GM12878 (cell line): Measurements from ENCODE around the gene ACACA. TPM values are rescaled to one million over a fixed set of nuclear protein-coding genes. Genes with fewer than 3 reads are reported as not detected.

Experiments
- ATAC-seq: fragments of 200-7000 bp; cut with Tn5 transposase; 3 replicates; pipeline ENCODE4 v1.9.1; 2020; ENCODE audit warnings: mild to moderate bottlenecking, moderate library complexity
- BruUV-seq: library from RNA; stranded (reverse); fragments of 400-500 nt; replicated peaks from 2 replicates; lab custom pipeline; 2021; lab: Mats Ljungman, UMichigan
- CTCF ChIA-PET: fragments of 300-600 bp; sonication (Branson Sonifier 250); formaldehyde crosslinking; extraction: SDS; loops from one replicate; lab custom pipeline; 2021; ENCODE audit warnings: inconsistent platforms; lab: Yijun Ruan, JAX
- POLR2A ChIA-PET: fragments of 350-600 bp; formaldehyde crosslinking; extraction: SDS; loops from one replicate; lab custom pipeline; 2021; ENCODE audit warnings: inconsistent platforms; lab: Charles Lee
- RAD21 ChIA-PET: fragments of 300-600 bp; sonication (Branson Sonifier 250); formaldehyde crosslinking; loops from one replicate; lab custom pipeline; 2023; ENCODE audit warnings: antibody characterized with exemption; ENCODE audit not compliant: unreplicated experiment; lab: Charles Lee
- SMC1A ChIA-PET: fragments of 300-600 bp; sonication (Branson Sonifier 250); formaldehyde crosslinking; loops from one replicate; lab custom pipeline; 2023; ENCODE audit not compliant: unreplicated experiment, uncharacterized antibody; lab: Charles Lee
- DNase-seq: peaks from one replicate; pipeline ENCODE4 v3.0.0-alpha.2; 2011; ENCODE audit warnings: low read depth, low spot score
- FAIRE-seq: peaks from 3 replicates; lab custom pipeline; 2011; peaks lifted over from hg19 to GRCh38; lab: Jason Lieb, UNC
- H2AFZ ChIP-seq: 2 replicates; pipeline ENCODE4 v1.6.0; 2011; ENCODE audit warnings: low read depth, low read length, control low read depth; ENCODE audit not compliant: control insufficient read depth
- H3K27ac ChIP-seq: 2 replicates; pipeline ENCODE4 v1.5.1; 2011; ENCODE audit warnings: control low read depth; ENCODE audit not compliant: control insufficient read depth, insufficient read depth
- H3K27me3 ChIP-seq, 2 experiments: replicated peaks in 1 of 2; 2 replicates each; pipeline versions ENCODE4 v1.6.0 to v1.6.1; 2011; ENCODE audit warnings: low read length in 1 of 2; ENCODE audit not compliant: control insufficient read depth in 2 of 2, insufficient read depth in 2 of 2
- H3K36me3 ChIP-seq, 2 experiments: 2 replicates each; pipeline ENCODE4 v1.5.1; 2011; ENCODE audit warnings: low read length in 1 of 2; ENCODE audit not compliant: control insufficient read depth in 2 of 2, insufficient read depth in 2 of 2
- H3K4me1 ChIP-seq: 2 replicates; pipeline ENCODE4 v1.6.1; 2011; ENCODE audit warnings: mild to moderate bottlenecking, low read length, moderate library complexity, mixed read lengths; ENCODE audit not compliant: control insufficient read depth, insufficient read depth
- H3K4me2 ChIP-seq: 2 replicates; pipeline ENCODE4 v1.6.0; 2011; ENCODE audit warnings: control low read depth; ENCODE audit not compliant: control insufficient read depth, insufficient read depth
- H3K4me3 ChIP-seq: fragments of 200-600 bp; sonication (generic); 2 replicates; pipeline ENCODE4 v1.5.1; 2016
- H3K79me2 ChIP-seq: 2 replicates; pipeline ENCODE4 v1.6.0; 2011; ENCODE audit warnings: low read length; ENCODE audit not compliant: control insufficient read depth, insufficient read depth
- H3K9ac ChIP-seq: 2 replicates; pipeline ENCODE4 v1.8.0; 2011; ENCODE audit warnings: low read length, control low read depth, mixed read lengths; ENCODE audit not compliant: control insufficient read depth, insufficient read depth
- H3K9me3 ChIP-seq: replicated peaks from 3 replicates; pipeline ENCODE4 v1.5.1; 2011; ENCODE audit warnings: mild to moderate bottlenecking, low read length; ENCODE audit not compliant: control insufficient read depth, insufficient read depth
- H4K20me1 ChIP-seq: 2 replicates; pipeline ENCODE4 v1.6.0; 2011; ENCODE audit not compliant: control insufficient read depth, insufficient read depth
- BCL11A ChIP-seq: IDR thresholded peaks from 2 replicates; pipeline ENCODE4 v1.6.1; 2011; ENCODE audit warnings: low read depth, low read length
- CHD1 ChIP-seq: IDR thresholded peaks from 2 replicates; pipeline ENCODE4 v1.6.1; 2012; ENCODE audit warnings: low read depth, low read length, improper control_type of control experiment
- SUZ12 ChIP-seq: fragments of 200-600 bp; sonication (generic); IDR thresholded peaks from one replicate; pipeline ENCODE4 v1.6.1; 2018; ENCODE audit warnings: antibody characterized with exemption, mild to moderate bottlenecking; ENCODE audit not compliant: unreplicated experiment
- WGBS: methylation state at CpG from one replicate; pipeline ENCODE4 v1.1.6; 2016; ENCODE audit warnings: low lambda C conversion rate; ENCODE audit not compliant: insufficient replicate concordance, insufficient coverage; ENCODE audit errors: missing lambda C conversion rate; 5-methylcytosine and 5-hydroxymethylcytosine counted together
- in situ Hi-C: fragments of 300-500 bp; cut with MboI; formaldehyde crosslinking; loops from 9 replicates; pipeline ENCODE4 v1.14.3; 2018; ENCODE audit warnings: mixed read lengths
- intact Hi-C: fragments of 100-400 bp; cut with micrococcal nuclease; formaldehyde crosslinking; loops from one replicate; pipeline ENCODE4 v1.14.2; 2022; ENCODE audit not compliant: unreplicated experiment
- polyA plus RNA-seq, 11 experiments: library from polyadenylated mRNA; depleted of rRNA in 4 of 11; unstranded in 6 of 11; stranded (reverse) in 5 of 11; fragments of >200 nt; fragmentation: Nextera tagmentation in 4 of 11; fragmentation: Illumina TruSeq in 1 of 11; extraction: Ambion mirVana in 4 of 11; extraction: Trizol in 1 of 11; gene quantifications; 1 replicate in 1 of 11; 2 replicates in 10 of 11; pipeline versions ENCODE4 v1.2.1 to v1.2.3, GENCODE V29; 2011 to 2016; ENCODE audit warnings: inconsistent platforms in 2 of 11, missing spikeins in 2 of 11, low read depth in 1 of 11
- total RNA-seq, 4 experiments: library from RNA; depleted of rRNA in 3 of 4; stranded (reverse); fragments of >200 nt in 3 of 4; fragmentation: Illumina TruSeq in 1 of 4; extraction: Trizol in 1 of 4; gene quantifications; 2 replicates each; pipeline versions ENCODE4 v1.2.1 to v1.2.3, GENCODE V29; 2013 to 2021
- TF ChIP-seq, protein P1 (sequence below): IDR thresholded peaks from 2 replicates; pipeline ENCODE4 v1.6.1; 2011; ENCODE audit warnings: borderline replicate concordance, low read depth, mild to moderate bottlenecking, moderate library complexity, mixed read lengths, low read length; ENCODE audit not compliant: insufficient read depth; ENCODE audit errors: extremely low read length
- TF ChIP-seq, protein P2 (sequence below): fragments of 150-350 bp; IDR thresholded peaks from 2 replicates; pipeline ENCODE4 v1.6.1; 2014; ENCODE audit warnings: mild to moderate bottlenecking, low read depth, low read length
- TF ChIP-seq, protein P3 (sequence below): fragments of 450-650 bp; IDR thresholded peaks from 2 replicates; pipeline ENCODE4 v1.6.1; 2017; ENCODE audit warnings: mild to moderate bottlenecking

The ACACA gene
- total and polyA plus RNA-seq, 10 of the 15 experiments (the other 5 are each of a cell fraction or from before 2014, with no cell fraction given): 12.9 to 74.2 (median 32.0) TPM

- FAIRE-seq: no peak
- BruUV-seq: no TSS peak
- no peak for ATAC-seq
- Histone ChIP-seq H3K9ac (no peak overlapping the region), H3K36me3 (peaks cover 3 to 7% of the 10 kb centered on the region in 2 experiments), H3K4me3 (no peak overlapping the region), H3K79me2 (no peaks in the 10 kb centered on the region), H3K27ac (no peak overlapping the region), H3K4me2 (no peak overlapping the region), H2AFZ (no peak overlapping the region), H3K27me3 (no peaks in the 10 kb centered on the region), H3K4me1 (no peaks in the 10 kb centered on the region), H4K20me1 (no peaks in the 10 kb centered on the region), H3K9me3 (no peaks in the 10 kb centered on the region)
- in situ Hi-C loops: no loop called here
- intact Hi-C loops: no loop called here
- TF ChIP-seq, protein P1, sequence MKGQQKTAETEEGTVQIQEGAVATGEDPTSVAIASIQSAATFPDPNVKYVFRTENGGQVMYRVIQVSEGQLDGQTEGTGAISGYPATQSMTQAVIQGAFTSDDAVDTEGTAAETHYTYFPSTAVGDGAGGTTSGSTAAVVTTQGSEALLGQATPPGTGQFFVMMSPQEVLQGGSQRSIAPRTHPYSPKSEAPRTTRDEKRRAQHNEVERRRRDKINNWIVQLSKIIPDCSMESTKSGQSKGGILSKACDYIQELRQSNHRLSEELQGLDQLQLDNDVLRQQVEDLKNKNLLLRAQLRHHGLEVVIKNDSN: no peak
- TF ChIP-seq SUZ12 (no peak), BCL11A (no peak), CHD1 (no peak)
- TF ChIP-seq, protein P2, sequence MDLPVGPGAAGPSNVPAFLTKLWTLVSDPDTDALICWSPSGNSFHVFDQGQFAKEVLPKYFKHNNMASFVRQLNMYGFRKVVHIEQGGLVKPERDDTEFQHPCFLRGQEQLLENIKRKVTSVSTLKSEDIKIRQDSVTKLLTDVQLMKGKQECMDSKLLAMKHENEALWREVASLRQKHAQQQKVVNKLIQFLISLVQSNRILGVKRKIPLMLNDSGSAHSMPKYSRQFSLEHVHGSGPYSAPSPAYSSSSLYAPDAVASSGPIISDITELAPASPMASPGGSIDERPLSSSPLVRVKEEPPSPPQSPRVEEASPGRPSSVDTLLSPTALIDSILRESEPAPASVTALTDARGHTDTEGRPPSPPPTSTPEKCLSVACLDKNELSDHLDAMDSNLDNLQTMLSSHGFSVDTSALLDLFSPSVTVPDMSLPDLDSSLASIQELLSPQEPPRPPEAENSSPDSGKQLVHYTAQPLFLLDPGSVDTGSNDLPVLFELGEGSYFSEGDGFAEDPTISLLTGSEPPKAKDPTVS: no peak
- TF ChIP-seq, protein P3, sequence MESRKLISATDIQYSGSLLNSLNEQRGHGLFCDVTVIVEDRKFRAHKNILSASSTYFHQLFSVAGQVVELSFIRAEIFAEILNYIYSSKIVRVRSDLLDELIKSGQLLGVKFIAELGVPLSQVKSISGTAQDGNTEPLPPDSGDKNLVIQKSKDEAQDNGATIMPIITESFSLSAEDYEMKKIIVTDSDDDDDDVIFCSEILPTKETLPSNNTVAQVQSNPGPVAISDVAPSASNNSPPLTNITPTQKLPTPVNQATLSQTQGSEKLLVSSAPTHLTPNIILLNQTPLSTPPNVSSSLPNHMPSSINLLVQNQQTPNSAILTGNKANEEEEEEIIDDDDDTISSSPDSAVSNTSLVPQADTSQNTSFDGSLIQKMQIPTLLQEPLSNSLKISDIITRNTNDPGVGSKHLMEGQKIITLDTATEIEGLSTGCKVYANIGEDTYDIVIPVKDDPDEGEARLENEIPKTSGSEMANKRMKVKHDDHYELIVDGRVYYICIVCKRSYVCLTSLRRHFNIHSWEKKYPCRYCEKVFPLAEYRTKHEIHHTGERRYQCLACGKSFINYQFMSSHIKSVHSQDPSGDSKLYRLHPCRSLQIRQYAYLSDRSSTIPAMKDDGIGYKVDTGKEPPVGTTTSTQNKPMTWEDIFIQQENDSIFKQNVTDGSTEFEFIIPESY: no peak
- DNase-seq: no peak
- ChIA-PET RAD21 (no interaction called here), SMC1A (no interaction called here), POLR2A (no interaction called here), CTCF (interaction anchor here (1.1 kb wide), 1 partner anchor 510 kb away, joined by 4 read pairs; no protein-coding TSS in a partner anchor)
- WGBS: 99% methylated on average over 5 of the region's 5 CpGs
These were observed 273.5 kb downstream of the ACACA start for GRCh38 chr17:37133136-37133535.
